GM21526 (cell line): ENCODE results near the gene LORICRIN.

Experiments used
- ATAC-seq: cut with Tn5 transposase; IDR thresholded peaks from one replicate; pipeline ENCODE4 v1.9.1; 2021; ENCODE audit warnings: moderate library complexity; ENCODE audit not compliant: unreplicated experiment, low FRiP score

LORICRIN gene

DNA sequence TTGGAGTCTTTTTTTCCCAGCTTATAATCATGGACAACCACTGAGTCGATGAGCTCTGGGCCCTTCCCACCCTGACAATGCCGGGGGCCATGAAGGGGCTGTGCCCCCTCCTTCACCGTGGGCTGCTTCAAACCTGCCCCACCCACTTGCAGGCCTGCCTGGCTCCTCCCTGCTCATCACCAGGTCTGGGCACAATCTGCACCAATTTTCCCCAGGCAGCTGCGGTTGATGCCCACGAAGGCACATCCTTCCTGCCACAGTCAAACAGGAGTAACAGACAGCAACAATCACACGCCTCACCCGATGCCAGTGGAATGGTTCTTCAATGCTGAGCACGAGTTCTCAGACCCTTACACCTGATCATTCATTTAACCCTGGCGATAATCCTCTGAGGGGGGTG lies 34.4 kb downstream of the LORICRIN start:
- ATAC-seq = no peak

DNA sequence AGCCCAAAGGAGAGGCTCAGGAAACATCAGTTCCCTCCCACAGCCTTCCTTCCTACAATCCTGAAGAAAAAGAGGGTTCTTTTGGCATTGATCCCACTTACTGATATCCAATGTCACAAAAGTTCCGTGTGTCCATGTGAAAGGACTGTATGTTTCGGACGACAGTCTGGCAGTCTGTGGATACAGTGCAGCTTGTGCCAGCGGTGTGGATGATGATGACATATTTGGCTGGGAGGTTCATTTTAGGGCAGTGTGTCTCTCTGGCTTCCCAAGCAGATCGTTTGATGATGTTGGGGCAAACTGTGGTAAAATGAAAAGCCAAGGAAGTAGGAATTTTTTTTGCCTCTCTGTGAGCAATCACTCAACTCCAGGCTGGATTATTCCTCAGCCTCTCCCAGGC lies 42.8 kb downstream of the LORICRIN start:
- no peak for ATAC-seq

DNA sequence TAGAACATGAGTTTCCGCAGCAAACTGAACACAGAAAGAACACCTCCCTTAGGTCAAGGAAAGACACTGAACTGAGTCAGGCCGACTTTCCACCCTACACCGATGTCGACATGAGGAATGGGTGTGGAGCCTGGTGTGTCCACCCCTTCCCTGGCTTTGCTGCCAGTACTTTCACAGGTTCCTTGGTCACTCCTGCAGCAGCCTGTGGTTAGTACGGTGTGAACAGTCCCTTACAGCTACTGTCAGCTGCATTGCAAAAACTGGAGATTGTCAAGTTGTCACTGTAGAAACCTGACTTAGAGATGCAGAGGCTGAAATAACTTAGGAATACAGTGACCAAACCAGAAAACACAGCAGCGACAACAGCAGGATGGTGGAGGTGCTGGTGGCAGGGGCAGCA lies 46.2 kb downstream of the LORICRIN start:
- ATAC-seq = no peak

DNA sequence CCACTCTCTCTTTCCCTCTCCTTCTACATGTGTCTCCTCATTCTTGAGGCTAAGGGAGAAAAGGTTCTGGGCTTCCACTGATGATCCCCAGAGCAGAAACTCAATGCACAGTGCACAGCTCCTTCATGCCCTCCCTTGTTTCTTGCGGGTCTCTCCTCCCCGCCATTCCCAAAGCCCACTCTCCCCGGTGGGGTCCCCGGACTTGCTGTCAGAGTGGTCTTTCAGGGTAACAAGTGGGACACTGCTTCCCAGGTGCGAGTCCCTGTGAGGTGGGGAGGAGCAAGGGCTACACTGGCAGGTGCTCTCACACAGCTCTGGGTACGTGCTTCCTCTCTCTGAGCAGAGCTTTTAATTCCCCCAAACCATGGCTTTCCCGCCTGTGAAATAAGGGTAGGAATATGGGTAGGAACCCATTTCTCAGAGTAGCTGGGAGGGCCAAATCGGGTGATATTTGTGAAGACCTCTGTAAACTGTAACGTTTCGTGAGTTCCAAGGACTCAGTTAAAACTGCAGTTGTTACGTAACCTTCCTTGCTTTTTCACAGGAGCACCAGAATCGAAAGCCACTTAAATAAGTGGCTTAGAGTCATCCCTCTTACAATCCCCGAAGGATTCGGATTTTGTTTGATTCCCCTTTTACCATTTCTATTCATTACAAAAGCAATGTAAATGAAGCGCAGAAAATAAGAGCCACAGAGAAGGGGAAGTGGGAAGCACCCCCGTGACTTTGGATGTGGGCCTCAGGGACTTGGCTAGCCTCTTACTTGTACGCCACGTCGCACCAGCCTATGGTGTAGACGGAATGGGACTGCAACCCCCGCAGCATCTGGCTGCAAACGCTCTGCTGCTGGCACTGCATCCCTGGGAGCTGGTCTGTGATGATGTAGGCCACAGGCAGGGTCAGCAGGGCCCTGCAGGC lies 47.1 kb downstream of the LORICRIN start:
- no peak for ATAC-seq

DNA sequence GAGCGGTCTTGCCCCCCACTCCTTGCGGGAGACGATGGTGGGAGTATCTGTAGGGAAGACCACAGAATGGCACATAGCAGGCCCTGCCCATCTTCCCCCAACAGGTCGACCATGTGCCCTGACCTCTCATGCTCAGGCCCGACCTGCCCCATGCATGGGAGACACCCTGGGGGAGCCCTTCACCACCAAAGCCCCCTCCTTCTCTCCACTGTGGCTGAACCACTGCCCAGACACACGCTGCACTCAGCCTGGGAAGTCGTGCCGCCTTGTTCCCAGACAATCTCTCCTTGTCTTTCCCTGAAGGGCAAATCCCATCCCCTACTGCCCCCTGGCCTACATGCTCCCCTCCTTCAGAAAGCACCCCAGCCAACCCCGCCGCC lies 47.7 kb downstream of the LORICRIN start:
- no peak for ATAC-seq

DNA sequence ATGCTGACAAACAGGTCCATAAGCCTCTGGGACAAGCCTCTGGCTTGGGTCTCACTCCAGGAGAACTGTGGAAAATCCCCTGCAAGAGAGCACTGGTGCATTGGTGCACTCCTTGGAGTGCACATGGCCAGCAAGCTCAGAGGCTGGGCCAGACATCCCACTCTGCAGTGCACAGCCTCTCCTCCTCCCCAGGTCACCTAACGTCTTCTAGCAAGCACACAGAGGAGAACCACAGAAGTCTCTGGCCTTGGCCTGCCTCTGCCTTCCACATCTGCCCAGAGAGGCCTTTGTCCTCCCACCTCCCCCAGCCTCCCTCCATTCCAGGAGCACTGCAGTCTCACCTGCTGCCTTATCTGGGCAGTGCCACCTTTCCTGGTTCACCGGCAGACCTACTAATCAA lies 49.1 kb downstream of the LORICRIN start:
- no peak for ATAC-seq

DNA sequence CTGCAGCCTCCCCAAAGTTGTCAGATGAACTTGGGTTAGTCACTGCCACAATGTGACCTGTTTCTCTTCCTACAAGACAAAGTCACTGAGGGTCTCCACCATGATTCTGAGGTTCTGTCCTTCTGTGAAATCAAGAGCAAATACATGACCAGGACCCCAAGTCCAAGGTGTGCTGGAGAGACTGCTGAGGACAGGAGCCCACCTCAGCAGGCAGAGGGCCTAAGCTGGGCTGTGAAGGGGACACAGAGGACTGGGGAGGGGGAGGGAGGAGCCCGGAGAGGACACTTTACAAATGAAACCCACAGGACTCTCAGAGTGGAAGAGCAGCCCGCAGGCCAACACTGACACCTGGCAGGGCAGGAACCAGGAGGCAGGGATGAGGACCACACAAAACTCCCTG lies 50.0 kb downstream of the LORICRIN start:
- no peak for ATAC-seq

DNA sequence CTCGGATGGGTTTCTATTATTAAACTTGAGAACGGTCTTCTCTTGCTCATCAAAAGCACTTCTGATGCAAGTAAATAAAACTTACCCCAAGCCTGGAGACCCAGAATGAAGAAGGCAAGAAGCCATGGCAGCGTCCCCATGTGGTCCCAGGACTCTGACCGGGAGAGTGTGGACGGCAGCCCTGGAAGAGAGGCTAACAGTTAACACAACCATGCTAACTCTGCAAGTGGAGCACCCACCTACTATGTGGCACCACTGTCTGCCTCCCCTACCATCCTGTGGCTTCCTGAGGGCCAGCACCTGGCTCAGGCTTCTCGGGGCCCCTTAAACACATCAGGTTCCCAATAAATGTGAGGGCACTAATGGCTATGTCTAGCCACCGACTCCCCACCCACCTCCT lies 51.0 kb downstream of the LORICRIN start:
- no peak for ATAC-seq
